ENCODE measurements around the gene SAMD10.

DNA sequence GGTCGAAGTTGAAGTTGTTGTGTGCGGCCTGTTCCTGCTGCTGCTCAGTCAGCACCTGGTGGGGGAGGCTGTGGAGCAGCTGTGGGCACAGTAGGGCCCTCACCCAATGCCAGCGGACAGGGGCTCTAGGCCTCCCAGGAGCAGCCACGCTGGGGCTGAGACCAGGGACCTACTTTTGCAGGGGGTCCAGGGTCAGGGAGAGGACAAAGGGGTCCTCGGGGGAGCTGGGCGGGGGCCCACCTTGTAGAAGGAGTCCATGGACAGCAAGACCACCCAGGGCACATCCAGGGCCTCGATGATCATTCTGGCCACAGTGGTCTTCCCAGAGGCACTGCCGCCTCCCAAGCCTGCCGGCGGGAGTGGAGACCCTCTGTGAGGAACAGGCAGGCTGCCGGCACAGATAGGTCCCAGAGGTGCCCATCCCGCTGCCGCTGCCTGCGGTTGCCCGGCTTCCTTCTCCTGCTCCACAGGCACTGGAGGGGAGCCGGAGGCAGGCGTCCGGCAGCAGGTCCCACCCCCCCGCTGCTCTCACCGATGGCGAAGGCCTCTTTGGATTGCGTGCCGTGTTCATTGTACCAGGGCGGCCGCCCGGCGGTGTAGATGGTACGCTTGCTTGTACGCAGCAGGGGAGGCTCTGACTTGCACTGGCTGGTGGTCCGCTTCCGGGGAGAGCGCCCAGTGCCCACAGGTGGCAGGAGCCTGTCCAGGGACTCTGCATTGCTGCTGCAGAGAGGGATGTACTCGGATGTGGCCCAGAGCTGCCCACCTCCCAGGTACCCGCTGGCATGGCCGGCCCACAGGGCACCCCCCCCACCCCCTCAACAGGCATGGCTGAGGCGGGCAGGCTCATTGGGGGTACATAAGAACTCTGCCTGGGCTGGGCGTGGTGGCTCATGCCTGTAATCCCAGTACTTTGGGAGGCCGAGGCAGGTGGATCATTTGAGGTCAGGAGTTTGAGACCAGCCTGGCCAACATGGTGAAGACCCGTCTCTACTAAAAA, 33.2 kb downstream of the SAMD10 start:
- TF ChIP-seq, protein P1, sequence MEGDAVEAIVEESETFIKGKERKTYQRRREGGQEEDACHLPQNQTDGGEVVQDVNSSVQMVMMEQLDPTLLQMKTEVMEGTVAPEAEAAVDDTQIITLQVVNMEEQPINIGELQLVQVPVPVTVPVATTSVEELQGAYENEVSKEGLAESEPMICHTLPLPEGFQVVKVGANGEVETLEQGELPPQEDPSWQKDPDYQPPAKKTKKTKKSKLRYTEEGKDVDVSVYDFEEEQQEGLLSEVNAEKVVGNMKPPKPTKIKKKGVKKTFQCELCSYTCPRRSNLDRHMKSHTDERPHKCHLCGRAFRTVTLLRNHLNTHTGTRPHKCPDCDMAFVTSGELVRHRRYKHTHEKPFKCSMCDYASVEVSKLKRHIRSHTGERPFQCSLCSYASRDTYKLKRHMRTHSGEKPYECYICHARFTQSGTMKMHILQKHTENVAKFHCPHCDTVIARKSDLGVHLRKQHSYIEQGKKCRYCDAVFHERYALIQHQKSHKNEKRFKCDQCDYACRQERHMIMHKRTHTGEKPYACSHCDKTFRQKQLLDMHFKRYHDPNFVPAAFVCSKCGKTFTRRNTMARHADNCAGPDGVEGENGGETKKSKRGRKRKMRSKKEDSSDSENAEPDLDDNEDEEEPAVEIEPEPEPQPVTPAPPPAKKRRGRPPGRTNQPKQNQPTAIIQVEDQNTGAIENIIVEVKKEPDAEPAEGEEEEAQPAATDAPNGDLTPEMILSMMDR (IDR thresholded peaks at IDR 0.05): no peak
- TF ChIP-seq ZFX (IDR thresholded peaks at IDR 0.05; ENCODE audit: borderline replicate concordance): no peak

Measured in 22Rv1 (cell line).